ENCODE measurements around the gene ETAA1. TPM values are rescaled to one million over a fixed set of nuclear protein-coding genes. Genes with fewer than 3 reads are reported as not detected.

ETAA1 gene
- total and polyA plus RNA-seq, 2 of the 4 experiments (the other 2 are of a cell fraction): 6.9 to 8.1 TPM

GRCh38 chr2:67399144-67399543 lies 2.0 kb downstream of the ETAA1 start:
- H3K79me1 ChIP-seq (ENCODE audit: low read depth in 1 of 2, low read length in 2 of 2): peaks cover 0 to 22% of the 10 kb centered on the region in 2 experiments; a peak in 3 of 4 replicates
- CTCF ChIA-PET: no interaction called here
- H3K4me2 ChIP-seq (ENCODE audit: low read depth, low read length): peak overlapping the region; percentile 60; the same call in 1 of the 2 replicates
- no peak overlapping the region for H2AFZ ChIP-seq (replicated peaks; ENCODE audit: low read length, poor library complexity)
- H3K23ac ChIP-seq (ENCODE audit: low read depth, low read length): peak overlapping the region; percentile 21; the same call in 1 of the 2 replicates
- dilution Hi-C loops (cut with HindIII; ENCODE audit: low sequenced_read_pairs, unreplicated experiment) (no loop called here), intact Hi-C loops (cut with micrococcal nuclease) (loop anchor here (2.0 to 5.0 kb wide), 2 partner anchors 252 to 962 kb away; partner anchors contain the start of gene MEIS1), in situ Hi-C loops (cut with MboI; ENCODE audit: low sequenced_read_pairs) (no loop called here)
- H4K5ac ChIP-seq (ENCODE audit: low read depth, low read length): no peak overlapping the region
- H4K8ac ChIP-seq (ENCODE audit: low read depth in 2 of 2, low read length in 2 of 2): no peak overlapping the region
- POLR2A ChIA-PET (ENCODE audit: unreplicated experiment): no interaction called here
- H2BK5ac ChIP-seq (ENCODE audit: low read depth, low read length, poor library complexity, severe bottlenecking): peak overlapping the region; percentile 93
- no peaks in the 10 kb centered on the region for H3K9me3 ChIP-seq (ENCODE audit: control insufficient read depth, insufficient read depth, low read length)
- no peak overlapping the region for H3K18ac ChIP-seq (ENCODE audit: low read depth, low read length)
- no peak overlapping the region for H2BK20ac ChIP-seq (ENCODE audit: low read depth, low read length)
- no TSS peak for BruUV-seq (replicated peaks)
- H4K20me1 ChIP-seq (ENCODE audit: insufficient read depth, low read length): no peaks in the 10 kb centered on the region
- H4K91ac ChIP-seq (ENCODE audit: insufficient read depth, low read depth, low read length): no peak overlapping the region
- no CpG with 5 or more reads among the region's 2 CpGs for WGBS, 2 experiments (ENCODE audit: extremely low coverage in 2 of 2, insufficient read length in 1 of 2)
- no peak overlapping the region for H3K4ac ChIP-seq (ENCODE audit: low read depth, low read length)
- no peak overlapping the region for H3K14ac ChIP-seq (replicated peaks; ENCODE audit: low read depth, low read length)
- no peaks in the 10 kb centered on the region for H3K27me3 ChIP-seq (ENCODE audit: control insufficient read depth, insufficient read depth, low read length)
- peaks cover 2% of the 10 kb centered on the region; the same call in 1 of the 2 replicates for H3K4me1 ChIP-seq (ENCODE audit: control insufficient read depth, insufficient read depth, low read length)
- no peak overlapping the region for H2AK5ac ChIP-seq (ENCODE audit: low read depth, low read length)
- no peak overlapping the region for H3K27ac ChIP-seq (ENCODE audit: insufficient read depth, low read length)
- no peak for DNase-seq
- no peak overlapping the region for H3K9ac ChIP-seq (ENCODE audit: low read depth, low read length)
- H3K9me1 ChIP-seq (ENCODE audit: insufficient read depth, low read length): no peaks in the 10 kb centered on the region
- TF ChIP-seq NFE2L2 (IDR thresholded peaks at IDR 0.05; ENCODE audit: low read depth, low read length) (no peak), MAZ (IDR thresholded peaks at IDR 0.05; ENCODE audit: borderline replicate concordance, low read depth, low read length) (no peak), BHLHE40 (IDR thresholded peaks at IDR 0.05; ENCODE audit: low read depth, low read length) (no peak), MAFK (IDR thresholded peaks at IDR 0.05; ENCODE audit: low read depth, low read length) (no peak), CEBPB (IDR thresholded peaks at IDR 0.05; ENCODE audit: low read depth, low read length) (no peak), CTCF (conservative IDR thresholded peaks at IDR 0.05; ENCODE audit: low read depth, low read length) (no peak), FOS (IDR thresholded peaks at IDR 0.05; ENCODE audit: low read depth, low read length) (no peak), USF2 (IDR thresholded peaks at IDR 0.05; ENCODE audit: low read depth, low read length) (no peak), RAD21 (IDR thresholded peaks at IDR 0.05; ENCODE audit: low read length) (no peak)
- 0 out of 2 replicates have a peak, but pooled peaks cover 2% of the 10 kb centered on the region for H3K36me3 ChIP-seq (ENCODE audit: control insufficient read depth, insufficient read depth, low read length)
- no peak overlapping the region for H3K4me3 ChIP-seq (ENCODE audit: insufficient read depth, low read depth, low read length)
- no peak overlapping the region for H2BK15ac ChIP-seq (ENCODE audit: low read depth, low read length)
- H3K56ac ChIP-seq (ENCODE audit: extremely low read depth, insufficient read depth, low read length): no peak overlapping the region
- ATAC-seq (ENCODE audit: low read depth): no peak
- H2AK9ac ChIP-seq (replicated peaks; ENCODE audit: low read depth, low read length, poor library complexity): no peak overlapping the region
- H2BK120ac ChIP-seq (ENCODE audit: low read depth, low read length): no peak overlapping the region

Data from IMR-90 (cell line).